NOMO-1 treated with DMSO at 0.1 percent for 48 hours (cell line): Measurements from ENCODE around the gene ZSWIM8.
"Not testable (repeated sequence)": the region's sequence is repeated elsewhere in the genome, so short reads cannot be mapped to it uniquely, and the experiment has no call there.

ENCODE experiments used
- DNase-seq: peaks from one replicate; lab custom pipeline; 2025; ENCODE audit not compliant: unreplicated experiment; lab: John Stamatoyannopoulos, UW

The ZSWIM8 gene, protein sequence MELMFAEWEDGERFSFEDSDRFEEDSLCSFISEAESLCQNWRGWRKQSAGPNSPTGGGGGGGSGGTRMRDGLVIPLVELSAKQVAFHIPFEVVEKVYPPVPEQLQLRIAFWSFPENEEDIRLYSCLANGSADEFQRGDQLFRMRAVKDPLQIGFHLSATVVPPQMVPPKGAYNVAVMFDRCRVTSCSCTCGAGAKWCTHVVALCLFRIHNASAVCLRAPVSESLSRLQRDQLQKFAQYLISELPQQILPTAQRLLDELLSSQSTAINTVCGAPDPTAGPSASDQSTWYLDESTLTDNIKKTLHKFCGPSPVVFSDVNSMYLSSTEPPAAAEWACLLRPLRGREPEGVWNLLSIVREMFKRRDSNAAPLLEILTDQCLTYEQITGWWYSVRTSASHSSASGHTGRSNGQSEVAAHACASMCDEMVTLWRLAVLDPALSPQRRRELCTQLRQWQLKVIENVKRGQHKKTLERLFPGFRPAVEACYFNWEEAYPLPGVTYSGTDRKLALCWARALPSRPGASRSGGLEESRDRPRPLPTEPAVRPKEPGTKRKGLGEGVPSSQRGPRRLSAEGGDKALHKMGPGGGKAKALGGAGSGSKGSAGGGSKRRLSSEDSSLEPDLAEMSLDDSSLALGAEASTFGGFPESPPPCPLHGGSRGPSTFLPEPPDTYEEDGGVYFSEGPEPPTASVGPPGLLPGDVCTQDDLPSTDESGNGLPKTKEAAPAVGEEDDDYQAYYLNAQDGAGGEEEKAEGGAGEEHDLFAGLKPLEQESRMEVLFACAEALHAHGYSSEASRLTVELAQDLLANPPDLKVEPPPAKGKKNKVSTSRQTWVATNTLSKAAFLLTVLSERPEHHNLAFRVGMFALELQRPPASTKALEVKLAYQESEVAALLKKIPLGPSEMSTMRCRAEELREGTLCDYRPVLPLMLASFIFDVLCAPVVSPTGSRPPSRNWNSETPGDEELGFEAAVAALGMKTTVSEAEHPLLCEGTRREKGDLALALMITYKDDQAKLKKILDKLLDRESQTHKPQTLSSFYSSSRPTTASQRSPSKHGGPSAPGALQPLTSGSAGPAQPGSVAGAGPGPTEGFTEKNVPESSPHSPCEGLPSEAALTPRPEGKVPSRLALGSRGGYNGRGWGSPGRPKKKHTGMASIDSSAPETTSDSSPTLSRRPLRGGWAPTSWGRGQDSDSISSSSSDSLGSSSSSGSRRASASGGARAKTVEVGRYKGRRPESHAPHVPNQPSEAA (N-terminal part only)

DNA sequence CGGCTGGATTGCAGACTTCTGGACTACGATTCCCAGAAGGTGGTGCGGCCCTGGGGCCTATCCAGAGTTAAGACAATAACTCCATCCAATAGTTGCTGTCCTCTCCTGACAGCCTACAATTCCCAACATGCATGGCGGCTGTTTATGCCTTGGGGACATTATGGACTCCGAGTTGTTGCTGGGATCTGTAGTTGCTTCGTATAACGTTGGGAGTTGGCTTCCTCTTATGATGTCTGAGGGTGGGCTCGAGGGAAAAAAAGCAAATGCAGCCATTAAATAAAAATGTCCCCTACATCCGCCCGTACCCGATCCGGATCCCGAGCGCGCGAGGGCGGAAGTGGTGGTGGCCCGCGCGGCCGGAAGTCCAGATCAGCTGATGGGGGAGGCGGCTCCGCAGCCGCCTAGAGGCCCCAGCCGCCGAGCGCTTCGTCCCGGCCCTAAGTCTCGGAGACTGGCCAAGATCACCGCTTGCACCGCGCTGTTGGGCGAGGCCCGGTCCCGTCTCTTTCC lies at the start of gene ZSWIM8:
TSS of gene ZSWIM8 (plus strand) at position 396 of the 510 bp plus-strand sequence. CDS start 273 bp downstream, outside the sequence.
- DNase-seq = peak; percentile 95

- DNase-seq = not testable (repeated sequence)
Observed at GRCh38 chr10:73740501-73741254, 44.7 kb upstream of the ZSWIM8 start.

DNA sequence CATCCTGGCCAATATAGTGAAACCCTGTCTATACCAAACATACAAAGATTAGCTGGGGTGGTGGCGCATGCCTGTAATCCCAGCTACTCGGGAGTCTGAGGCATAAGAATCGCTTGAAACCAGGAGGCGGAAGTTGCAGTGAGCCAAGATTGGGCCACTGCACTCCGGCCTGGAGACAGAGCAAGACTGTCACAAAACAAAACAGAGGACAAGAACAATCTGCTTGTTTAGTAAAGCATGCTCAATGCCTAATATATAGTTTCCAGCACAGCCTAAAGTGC lies 43.0 kb upstream of the ZSWIM8 start:
- DNase-seq = no peak

- DNase-seq = no peak
Observed at GRCh38 chr10:73743327-73743904, 42.0 kb upstream of the ZSWIM8 start.

DNA sequence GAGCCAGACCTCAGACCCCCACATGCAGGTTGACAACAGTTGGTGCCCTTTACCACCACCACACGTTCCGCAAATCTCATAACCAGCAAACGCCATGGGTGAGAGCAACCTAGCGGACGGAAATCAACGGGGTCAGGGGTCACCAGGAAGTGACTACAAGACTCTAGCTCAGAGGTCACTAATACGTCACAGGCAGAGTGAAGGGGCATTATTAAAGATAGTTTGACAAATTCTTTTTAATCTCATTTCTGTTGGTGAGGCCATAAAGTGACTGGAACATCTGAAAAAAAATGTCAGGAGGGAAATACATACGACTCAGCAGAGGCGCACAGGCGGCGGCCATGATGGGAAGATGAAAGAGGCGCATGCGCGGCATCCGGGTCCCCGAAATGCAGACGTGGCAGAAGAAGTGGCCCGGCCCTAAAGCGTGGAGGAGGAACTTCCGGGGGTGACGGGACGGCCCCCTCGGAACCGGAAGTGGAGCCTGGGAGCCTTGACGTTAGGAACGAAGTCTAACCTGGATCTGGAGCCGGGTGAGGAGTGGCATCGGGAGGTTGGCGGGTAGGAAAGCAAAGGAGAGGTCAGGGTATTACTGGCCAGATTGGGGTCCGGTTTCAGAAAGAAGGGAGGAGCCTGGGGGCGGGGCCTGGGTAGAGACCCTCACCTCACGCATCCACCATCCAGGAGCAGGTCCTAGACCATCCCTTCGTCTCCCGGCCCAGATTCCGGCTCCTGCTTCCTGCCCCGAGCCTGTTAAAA lies 41.3 kb upstream of the ZSWIM8 start, which contains the start of gene SEC24C:
TSS of gene SEC24C (plus strand) at position 468 of the 759 bp plus-strand sequence. CDS start 2,461 bp downstream, outside the sequence.
- peak; percentile 95 for DNase-seq

DNA sequence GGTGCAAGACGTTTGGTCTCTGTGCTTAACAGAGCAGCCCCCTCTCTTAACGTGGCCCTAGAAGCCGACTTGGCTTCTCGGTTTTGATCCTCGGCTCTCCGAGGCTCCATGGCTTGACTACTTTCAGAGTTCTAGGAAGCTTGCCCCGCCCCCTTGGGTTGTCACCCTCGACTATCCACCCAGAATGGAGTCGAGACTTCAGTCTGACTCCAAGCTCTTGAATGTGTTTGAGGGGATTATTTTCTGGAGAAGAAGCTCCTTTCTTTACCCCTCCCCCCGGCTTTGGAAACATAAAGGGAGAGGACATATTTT lies 40.8 kb upstream of the ZSWIM8 start:
- DNase-seq = peak; percentile 55

GRCh38 chr10:73746721-73747120 lies 38.7 kb upstream of the ZSWIM8 start:
- DNase-seq = no peak

- DNase-seq = no peak
Observed at GRCh38 chr10:73750819-73751218, 34.6 kb upstream of the ZSWIM8 start.

GRCh38 chr10:73756183-73756582 lies 29.2 kb upstream of the ZSWIM8 start:
- no peak for DNase-seq

- no peak for DNase-seq
Observed at GRCh38 chr10:73758704-73759511, 26.5 kb upstream of the ZSWIM8 start.

DNA sequence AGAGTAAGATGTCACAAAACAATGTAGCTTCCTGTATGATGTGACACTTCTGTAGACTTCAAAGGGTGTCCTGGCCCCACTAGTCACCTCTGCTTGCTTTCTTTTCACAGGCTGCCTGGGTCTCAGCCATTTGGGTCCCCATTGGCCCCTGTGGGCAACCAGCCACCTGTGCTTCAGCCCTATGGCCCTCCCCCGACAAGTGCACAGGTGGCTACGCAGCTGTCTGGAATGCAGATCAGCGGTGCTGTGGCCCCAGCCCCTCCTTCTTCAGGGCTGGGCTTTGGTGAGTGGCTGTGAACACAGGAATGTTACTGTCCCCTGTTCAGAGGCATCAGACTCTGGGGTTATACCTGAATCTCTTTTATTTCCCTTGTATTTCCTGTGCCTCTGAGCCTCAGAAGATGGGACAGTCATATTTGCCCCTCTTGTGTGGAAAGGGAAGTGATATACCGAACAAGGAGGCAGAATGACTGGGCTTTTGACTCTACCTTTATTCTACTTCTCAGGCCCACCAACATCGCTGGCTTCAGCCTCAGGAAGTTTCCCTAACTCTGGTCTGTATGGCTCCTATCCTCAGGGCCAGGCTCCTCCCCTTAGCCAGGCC lies 25.8 kb upstream of the ZSWIM8 start:
- no peak for DNase-seq

- no peak for DNase-seq
Observed at GRCh38 chr10:73761781-73762180, 23.6 kb upstream of the ZSWIM8 start.

- DNase-seq = no peak
Observed at GRCh38 chr10:73762915-73763314, 22.5 kb upstream of the ZSWIM8 start.

- DNase-seq = no peak
Observed at GRCh38 chr10:73763343-73763742, 22.1 kb upstream of the ZSWIM8 start.

- DNase-seq = no peak
Observed at GRCh38 chr10:73765066-73765465, 20.3 kb upstream of the ZSWIM8 start.

GRCh38 chr10:73768881-73769280 lies 16.5 kb upstream of the ZSWIM8 start:
- DNase-seq = no peak

GRCh38 chr10:73769396-73769795 lies 16.0 kb upstream of the ZSWIM8 start:
- no peak for DNase-seq

- peak; percentile 49 for DNase-seq
Observed at GRCh38 chr10:73771722-73772280, 13.6 kb upstream of the ZSWIM8 start.
